GM19240 (cell line): ENCODE results near the gene EN2.
"Not testable (repeated sequence)": the region's sequence is repeated elsewhere in the genome, so short reads cannot be mapped to it uniquely, and the experiment has no call there.

Experiments used
- DNase-seq: peaks from one replicate; pipeline ENCODE4 v3.0.0; 2011; ENCODE audit warnings: low spot score; ENCODE audit not compliant: insufficient read length

Gene EN2

DNA sequence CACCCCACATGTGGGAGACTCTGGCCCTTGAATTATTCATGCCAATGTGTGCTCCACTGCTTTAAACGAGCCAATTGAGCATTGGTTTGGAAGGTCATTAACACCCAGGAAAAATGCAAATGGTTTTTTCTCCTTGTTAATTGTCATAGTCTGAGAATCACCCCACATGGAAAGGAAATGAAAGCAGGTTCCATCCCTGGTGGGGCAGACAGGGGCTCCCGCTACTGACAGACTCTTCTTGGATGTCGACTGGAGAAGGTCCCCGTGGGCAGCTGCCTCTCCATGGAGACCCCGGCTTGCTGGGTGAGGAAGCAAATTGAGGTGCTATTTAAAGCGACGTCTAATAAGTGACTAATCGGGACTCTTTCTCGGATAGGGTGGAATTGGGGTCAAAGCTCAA, 32.0 kb upstream of the EN2 start:
- no peak for DNase-seq

DNA sequence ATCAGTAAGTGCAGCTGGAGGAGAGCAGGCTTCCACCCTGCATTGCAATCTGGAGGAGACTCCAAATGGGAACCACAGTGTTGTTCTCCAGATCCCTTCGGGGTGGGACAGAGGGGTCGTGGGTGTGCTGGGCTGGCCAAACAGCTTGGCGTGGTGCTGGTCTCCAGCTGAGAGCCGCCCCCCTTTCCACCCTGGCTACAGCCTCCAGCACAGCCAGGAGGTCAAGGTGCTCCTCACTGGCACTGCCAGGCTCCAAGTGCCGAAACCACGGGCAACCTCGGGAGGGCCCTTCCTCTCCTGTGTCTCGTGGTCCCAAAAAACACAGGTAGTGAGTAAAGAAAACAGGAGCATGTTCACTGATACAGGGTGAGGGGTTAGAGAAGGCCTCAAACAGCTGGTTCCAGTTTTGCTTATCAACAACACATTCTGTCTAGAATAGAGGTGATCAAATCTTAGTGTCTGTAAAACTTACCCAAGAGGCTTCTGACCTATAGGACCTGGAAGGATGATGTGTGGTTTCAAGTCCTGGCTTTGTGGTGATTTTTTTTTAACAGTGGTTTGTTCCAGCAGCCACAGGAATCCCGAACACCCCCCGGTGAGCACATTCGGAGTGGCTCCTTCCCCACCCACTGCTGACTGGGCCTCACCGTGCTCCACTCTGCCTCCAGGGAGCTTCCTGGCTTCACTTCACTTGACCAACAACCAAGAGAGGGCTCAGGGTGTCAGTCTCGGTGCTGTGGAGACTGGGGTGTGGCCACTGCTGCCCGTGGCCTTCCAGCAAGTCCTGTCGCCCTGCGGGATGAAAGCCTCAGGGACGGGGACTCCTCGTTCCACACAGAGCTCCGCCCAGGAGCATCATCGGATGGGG, 31.2 kb upstream of the EN2 start:
- DNase-seq: no peak

DNA sequence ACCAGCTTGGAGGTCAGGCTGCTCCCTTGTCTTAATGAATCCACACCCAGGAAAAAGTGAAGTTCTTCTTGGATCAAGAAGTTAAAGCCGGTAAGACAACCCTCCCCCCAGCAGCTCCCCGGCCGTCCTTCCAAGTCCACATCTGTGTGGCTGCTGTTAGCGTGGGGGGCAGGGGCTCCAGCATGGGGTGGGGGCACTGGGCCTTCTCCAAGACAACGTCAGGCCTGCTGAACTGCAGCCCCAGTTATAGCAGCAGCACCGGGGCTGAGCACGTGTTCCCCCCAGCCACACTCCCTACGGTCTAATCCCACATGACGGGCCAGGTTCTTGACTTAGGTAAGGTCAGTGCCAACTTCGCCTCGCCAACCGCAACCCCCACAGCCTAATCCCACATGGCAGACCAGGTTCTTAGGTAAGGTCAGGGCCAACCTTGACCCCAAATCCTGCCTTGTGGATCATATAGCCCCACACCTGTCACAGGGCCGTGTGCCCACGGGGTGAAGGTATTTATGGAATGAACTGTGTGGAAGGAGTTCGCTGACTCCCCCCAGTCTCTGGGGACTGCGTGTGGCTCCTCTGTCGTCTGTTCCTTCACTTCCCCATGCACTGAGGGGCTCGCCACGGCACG, 30.4 kb upstream of the EN2 start:
- no peak for DNase-seq

DNA sequence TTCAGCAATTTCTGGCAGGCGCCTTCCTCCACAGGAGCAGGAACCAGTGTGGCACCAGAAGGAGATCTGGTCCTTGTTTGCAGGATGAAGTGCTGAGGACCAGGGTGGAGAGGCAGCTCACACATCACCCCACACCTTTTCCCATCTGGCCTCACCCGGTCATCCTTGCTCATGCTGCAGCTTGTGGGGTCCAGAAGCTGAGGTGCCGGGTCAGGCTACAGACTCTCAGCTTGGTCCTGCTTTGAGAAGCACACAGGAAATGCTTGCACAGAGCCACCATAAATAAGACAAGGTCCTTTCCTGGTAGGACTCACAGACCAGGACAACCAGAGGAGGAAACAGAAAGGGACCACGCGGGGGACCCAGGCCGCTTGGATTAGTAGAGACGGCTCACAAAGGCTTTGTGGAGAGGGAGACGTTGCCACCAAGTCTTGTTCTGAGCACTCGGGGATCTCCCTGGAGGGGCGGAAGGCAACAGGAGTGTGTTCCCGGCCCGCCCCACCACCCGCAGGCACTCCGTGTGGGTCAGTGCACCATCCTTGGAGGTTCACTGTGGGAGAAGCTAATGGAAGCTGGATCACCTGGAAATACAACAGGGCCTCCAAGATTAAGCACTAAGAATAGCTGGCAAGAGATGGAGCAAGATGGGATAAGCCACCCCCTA, 29.6 kb upstream of the EN2 start:
- no peak for DNase-seq

DNA sequence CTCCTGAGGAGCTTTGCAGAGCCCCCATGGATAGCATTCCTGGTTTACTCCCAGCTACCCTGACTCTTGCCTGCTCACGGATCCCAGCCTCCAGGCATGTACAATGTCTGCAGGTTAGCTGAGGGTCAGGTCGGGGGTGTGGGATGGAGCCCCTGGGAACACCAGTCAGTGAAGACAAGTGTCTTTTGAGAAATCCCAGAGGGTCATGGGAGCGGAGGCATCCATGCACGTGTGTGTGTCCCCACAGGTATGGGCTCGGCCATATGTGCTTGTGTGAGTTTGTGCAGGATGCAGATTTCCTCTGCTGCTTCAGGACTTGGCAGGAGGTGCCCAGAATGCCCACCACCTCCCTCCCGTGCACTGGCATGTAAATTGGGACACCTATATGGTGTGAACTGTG, 28.3 kb upstream of the EN2 start:
- no peak for DNase-seq

DNA sequence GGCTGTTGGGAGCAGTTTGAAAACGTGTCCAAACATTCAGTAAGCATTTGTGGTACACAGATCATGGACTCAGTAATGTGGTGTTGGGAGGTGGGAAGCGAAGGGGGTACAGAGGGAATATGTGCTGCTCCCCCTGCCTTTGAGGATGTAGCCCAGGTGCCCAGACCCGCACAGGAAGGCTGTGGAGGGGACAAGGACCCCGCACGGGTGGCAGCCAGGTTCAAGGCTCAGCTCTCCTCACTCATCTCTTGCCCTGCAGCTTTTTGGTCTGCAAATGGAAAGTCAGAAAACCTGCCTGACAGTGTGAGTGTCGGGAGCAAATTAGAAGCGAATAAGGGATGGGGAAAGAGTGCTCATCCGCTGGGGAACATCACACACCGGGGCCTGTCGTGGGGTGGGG, 27.3 kb upstream of the EN2 start:
- no peak for DNase-seq

DNA sequence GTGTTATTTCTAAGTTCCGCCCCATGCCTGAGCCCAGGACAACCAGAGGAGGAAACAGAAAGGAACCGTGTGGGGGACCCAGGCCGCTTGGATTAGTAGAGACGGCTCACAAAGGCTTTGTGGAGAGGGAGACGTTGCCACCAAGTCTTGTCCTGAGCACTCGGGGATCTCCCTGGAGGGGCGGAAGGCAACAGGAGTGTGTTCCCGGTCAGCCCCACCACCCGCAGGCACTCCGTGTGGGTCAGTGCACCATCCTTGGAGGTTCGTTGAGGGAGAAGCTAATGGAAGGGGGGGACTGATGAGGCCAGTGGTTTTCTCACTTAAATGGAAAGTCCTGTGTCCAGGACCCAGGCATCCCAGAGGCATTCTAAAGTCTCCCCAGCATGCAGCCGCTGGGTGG, 26.7 kb upstream of the EN2 start:
- no peak for DNase-seq

DNA sequence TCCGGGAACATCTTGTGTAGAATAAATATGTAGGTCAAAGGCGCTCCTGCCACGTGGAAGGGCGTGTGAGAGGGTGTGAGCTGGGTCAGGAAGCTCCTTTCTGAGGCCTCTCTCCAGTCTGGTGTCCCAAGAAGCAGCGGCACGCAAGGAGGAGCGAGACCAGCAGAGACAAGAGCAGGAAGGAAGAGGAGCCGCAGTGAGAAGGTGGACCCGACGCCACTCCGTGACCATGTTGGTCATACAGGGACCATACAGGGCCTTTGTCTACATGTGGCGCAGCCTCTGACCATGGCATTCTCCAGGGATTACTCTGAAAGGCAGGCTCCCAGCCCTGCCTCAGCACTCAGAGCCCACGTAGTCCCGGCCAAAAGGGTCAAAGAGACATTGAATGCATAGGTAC, 26.2 kb upstream of the EN2 start:
- DNase-seq: no peak

DNA sequence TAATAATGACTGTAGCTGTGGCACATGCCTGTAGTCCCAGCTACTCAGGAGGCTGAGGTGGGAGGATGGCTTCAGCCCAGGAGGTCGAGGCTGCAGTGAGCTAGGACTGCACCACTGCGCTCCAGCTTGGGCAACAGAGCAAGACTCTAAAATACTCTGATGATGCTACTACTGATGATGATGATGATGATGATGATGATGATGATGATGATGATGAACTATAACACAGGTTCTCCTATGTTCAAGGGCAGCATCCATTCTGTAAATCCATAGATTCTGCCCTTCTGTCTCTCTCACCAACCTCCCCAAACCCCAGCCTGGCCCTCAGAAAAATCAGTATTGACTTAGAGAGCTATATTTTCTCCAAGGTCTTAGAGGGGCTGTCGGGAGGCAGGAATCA, 22.8 kb upstream of the EN2 start:
- no peak for DNase-seq

DNA sequence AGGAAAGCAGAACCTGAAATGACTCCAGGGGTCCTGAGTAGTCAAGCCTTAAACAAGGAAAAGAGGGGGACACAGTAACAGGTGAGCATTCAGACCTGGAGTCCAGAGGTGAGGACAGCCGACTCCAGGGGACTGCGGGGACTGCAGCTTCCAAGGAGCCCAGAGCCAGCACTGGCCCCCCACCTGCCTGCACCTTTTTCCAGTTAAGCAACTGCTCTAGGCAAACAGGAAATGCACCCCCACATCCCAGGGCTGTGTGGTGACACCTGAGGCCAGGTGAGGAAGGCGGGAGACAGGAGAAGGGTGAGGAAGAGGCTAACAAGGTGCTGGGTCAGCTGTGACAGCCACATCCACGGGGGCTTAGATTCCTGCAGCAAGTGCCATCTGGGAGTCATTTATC, 20.1 kb upstream of the EN2 start:
- DNase-seq: no peak

DNA sequence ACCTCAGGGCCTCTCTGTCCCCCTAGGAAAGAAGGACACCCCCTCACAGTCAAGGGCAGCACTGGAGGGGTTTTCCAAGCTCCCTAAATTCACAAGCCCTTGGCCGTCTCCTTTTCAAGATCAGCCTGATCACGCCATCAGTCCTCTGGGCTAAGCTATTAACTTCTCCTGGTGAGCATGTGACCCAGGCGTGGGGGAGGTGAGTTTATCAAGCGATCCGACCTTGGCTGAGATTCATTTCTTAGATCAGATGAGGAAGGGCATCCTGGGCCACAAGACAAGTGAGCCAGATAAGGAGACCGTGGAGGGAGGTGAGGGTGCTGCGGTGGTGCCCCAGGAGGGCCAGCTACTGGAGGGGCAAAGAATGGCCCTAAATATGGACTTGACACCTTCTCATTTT, 19.2 kb upstream of the EN2 start:
- no peak for DNase-seq

DNA sequence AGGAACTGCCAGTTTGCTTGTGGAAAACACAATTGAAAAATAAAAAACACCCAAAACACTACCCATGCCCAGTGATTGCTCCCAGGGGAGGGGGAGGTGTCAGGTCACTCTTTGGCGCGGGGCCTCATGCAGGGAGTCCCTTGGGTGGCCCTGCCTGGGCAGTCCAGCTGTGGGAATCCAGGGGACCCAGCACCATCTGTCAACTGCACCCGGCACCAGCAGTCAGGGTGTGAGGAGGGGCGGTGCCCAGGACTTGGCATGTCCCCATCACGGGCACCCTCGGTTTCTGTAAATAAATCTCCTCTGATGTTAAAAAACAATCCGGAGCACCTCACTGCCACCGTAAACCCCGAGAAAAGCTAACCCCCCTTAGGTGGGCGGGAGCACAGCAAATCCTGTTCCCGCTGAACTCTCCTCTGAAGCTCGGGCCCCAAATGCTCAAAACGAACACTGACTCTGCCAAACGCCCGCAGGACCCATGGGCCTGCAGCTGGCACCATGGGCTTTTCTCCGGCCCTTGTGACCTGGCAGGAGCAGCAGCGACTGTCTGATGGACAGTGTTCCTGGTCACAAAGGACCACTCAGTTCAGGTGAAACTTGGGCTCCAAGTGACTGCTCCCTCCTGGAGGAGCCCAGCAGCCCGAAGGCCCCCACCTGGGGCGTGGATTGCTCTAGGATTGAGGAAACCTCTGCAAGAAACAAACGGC, 18.5 kb upstream of the EN2 start:
- DNase-seq: no peak

DNA sequence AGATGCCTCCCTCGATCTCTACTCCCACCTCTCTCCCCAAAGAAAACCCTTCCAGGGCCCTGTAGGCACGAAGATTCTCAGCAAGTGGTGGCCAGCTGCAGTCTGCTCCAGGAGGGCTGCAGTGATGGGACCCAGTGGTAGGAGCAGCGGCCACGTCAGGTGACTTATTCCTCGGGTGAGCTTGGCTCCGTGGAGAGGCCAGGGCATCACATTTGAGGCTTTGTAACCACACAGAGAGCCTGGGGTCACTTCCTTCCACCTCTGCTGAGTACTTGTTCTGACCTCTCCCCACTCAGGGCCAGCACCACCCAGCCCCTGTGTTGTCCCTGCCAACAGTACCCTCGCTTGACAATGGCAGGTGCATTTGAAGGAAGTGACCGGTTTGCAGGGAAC, 17.9 kb upstream of the EN2 start:
- no peak for DNase-seq

DNA sequence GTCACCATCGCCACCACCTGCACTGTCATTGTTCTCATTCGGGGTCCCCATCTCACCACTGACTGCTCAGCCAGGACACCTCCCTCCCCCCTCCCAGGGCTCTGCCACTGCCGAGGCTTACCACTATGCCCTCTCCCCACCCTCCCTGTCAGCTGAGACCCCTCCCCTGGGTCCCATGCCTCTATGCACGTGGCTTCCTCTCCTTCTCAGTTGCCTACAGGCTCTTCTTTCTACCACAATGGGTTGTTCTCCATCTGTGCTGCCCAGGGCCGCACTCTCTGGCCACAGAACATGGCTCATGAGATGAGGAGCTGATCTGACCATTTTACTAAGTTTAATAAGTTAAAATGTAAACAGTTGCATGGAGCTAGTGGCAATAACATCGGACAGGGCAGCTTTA, 16.1 kb upstream of the EN2 start:
- no peak for DNase-seq

DNA sequence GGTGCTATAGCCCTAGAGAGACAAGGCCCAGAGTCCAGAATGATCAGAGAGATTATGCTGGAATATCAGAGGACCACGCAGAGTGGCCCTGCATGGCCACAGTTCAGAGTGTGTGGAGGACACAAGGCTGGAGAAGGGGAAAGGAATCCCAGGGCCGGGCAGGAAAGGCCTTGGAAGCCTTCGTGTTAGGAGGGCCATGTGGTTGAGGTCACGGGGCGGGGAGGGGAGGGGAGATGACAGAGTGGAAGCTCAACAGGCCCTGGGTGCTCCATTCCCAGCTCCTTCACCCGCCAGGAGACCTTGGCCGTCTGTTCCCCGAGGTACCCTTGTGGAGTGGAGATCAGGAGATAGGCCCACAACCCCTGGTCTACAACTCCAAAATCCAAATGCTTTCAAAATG, 13.2 kb upstream of the EN2 start:
- no peak for DNase-seq

DNA sequence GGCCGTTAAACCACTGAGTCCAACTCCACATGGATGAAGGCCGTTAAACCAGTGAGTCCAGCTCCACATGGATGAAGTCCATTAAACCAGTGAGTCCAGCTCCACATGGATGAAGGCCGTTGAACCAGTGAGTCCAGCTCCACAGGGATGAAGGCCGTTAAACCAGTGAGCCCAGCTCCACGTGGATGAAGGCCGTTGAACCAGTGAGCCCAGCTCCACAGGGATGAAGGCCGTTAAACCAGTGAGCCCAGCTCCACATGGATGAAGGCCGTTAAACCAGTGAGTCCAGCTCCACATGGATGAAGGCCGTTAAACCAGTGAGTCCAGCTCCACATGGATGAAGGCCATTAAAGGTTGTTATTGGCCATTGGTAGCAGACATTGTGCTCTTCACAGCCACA, 12.3 kb upstream of the EN2 start:
- not testable (repeated sequence) for DNase-seq

DNA sequence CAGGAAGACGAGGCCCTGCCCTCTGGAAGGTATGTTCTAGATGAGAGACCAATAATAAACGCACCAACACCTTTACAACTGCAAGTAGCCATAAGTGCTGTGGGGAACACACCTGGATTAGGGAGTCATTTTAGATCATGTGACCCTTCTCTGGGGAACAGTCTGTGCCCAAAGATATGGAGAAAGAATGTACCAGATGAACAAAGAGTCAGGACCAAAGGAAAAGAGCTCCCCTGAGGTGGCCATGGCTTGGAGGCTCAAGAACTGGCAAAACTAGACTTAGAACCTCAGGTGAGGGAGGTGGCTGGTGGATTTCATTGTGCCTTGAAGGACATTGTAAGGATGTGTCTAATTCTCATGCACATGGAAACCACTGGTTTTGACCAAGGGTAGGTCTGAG, 10.3 kb upstream of the EN2 start:
- no peak for DNase-seq

DNA sequence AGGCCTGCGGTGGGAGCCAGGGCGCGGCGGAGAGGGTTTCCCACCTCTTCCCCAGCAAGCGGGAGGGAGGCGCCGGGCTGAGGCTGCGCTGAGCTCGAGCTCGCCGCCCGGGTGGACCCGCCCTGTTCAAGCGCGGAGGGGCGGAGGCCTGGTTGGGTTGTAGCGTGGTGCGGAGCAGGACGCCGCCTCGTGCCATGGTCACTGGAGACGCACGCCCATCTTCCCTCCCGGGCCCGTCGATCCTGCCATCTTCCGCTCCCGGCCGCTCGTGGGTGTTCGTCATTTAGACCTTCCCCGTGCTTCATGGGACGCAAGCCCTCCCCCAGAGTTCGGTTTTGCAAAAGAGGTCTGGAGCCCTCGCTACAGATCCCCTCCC, 9.3 kb upstream of the EN2 start:
- DNase-seq: no peak

DNA sequence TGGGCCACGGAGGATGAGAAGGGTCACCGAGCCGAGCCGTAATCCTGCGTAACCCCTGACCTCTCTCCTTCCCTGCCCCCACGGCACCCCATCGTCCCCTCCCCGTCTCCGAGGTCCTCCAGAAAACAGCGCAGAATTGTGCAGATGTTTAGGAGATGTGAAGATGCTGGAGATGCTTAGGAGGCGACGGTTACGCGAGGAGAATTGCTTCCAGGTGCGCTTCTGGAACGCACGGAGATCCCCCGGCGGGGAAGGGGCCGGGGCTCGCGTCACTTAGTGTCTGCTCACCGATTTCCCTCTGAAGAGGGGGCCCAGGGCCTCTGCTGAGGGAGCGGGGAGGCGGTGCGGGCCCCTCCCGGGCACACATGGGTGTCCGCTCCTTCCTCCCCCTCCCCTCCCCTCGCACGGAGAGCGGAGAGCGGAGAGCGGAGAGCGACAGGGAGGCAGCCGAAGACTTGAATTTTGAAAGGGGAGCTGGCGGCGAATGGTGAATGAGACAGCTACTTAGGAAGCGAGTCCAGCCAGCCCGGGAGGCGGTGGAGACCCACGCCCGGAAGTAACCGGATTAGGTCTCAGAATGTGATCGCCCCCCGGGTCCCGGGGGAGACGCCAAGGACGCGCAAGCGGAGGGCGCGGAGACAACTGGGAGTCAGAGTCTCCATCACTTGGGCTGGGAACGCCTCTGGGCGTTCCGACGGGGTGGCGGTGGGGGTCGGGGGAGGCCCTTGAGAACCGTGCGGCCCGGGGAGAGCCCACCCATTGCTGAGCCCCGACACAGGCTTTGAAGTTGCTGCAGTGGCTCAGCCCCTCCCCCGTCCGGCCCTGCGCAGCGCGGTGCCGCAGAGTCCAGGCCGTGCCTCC, 8.7 kb upstream of the EN2 start:
- no peak for DNase-seq

DNA sequence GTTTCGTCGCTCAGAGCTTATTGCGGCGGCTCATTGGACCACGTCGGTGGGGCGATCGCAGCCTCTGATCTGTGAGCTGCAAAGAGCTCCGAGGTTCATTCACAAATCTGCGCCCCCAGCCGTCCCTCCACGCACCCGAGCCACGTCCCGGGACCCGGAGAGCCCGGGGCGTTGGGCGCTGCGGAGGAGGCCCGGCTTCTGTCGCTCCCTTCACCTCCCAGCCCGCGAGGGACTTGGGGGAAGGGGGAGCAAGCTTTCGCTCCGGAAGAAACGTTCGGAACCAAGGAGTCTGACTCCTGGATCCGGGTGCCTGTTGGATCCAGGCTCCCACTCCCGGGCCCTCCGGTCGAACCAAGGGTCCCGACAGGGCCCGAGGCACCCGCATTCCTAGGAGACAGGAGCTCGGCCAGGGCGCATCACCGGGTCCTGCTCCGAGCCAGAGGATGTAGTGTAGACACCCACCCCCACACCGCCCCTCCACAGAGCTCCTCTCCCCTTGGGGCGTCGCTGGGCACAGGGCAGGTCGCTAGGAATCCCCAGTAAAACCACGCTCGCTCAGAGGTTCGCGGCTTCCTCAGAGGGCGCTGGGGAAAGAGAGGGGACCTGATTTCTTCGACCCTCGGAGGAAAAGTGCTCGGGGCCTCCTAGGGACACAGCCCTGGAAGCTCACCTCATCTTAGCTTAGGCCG, 7.9 kb upstream of the EN2 start:
- no peak for DNase-seq

DNA sequence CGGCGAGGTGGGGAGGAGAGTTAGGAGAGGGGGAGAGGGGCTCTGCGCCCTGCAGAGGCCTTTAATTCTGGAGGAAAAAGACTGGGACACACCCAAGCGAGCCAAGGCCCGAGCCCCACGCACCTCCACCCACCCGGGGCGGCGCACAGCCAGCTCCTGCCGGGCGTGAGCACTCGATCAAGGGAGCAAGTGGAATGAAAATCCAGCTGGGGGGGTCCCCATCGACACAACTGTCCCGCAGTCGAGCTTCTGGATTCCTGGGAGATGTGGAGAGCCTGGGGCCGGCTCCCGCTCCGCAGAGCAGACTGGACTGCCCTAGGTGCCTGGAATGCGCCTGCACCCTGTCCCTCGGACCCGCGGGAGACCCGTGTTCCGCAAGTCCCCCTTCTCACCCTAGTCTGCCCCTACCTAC, 7.4 kb upstream of the EN2 start:
- DNase-seq: no peak
